Measurements from ENCODE around the gene GNA14.
A peak's percentile ranks its signal among the peaks of the same experiment; 100 is the strongest.
"Not testable (repeated sequence)": the region's sequence is repeated elsewhere in the genome, so short reads cannot be mapped to it uniquely, and the experiment has no call there.

GNA14 gene

DNA sequence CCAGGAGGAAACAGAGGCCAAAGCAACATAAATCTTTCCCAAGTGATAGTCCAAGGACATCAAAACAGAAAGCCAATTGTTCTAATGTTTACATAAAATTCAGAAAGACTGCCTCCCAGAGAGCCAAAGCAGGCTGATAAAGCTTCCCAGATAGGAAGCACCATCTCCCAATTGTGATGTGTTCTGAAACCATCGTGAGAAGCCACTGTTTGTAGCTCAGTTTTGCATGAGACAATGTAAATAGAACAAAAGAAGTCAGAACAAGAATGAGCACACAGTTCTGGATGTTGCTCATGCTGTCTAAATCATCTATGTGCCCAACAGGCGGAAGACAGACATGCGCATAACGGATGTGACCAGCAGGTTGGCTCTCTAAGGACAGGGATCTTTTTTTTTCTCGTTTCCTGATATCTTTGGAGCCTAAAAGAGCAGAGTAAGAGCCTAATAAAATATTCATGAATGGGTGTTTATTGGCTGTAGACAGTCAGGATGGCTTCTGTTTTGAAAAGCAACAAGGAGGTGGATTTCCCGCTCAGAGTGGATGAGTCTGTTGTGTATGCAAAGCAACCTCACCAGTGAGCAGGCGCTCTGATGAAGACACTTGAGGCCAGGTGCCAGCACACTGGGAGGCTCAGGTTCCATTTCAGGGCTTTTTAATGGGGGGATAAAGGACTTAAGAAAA lies 113.6 kb downstream of the GNA14 start:
- no peak for DNase-seq (ENCODE audit: low read depth)

DNA sequence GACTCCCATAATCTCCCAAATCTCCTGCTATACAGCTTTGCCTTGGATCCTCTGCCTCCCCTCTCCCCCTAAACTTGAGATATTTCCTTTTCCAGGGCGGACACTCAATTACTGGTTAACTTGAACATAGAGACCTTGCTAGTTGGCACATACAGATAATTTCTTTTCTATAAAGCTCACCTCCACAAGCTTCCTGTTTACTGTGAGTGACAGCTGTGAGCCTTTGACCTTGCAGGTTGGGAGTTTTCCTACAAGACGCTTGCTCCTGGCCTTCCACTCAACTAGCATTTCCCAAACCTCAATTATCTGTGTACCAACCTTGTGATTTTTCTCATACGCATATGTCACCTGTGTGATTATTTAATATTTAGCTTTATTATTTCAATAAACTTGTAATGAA lies 114.5 kb downstream of the GNA14 start:
- DNase-seq (ENCODE audit: low read depth), result no peak

GRCh38 chr9:77532607-77533006 lies 115.5 kb downstream of the GNA14 start:
- DNase-seq (ENCODE audit: low read depth), result no peak

- no peak for DNase-seq (ENCODE audit: low read depth)
Observed at GRCh38 chr9:77531400-77531799, 116.7 kb downstream of the GNA14 start.

DNA sequence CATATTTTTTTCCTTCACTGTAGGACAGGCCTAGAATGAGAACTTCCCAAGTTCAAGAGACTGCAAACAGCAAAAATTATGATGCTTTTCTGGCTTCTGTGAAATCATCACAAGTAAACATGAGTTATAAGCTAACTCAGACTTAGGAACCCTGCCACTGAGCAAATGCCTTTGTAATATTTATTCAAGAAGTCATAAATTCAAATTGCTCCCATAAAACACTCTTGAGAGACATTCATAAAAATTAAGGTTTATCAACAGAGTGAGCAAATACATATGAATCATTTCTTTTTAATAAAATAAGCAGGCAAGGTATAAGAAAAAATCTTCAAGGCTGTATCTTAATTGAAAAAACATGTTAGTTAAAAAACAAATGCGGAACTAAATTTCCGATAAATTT lies 124.2 kb downstream of the GNA14 start:
- peak; percentile 44 for DNase-seq (ENCODE audit: low read depth)

DNA sequence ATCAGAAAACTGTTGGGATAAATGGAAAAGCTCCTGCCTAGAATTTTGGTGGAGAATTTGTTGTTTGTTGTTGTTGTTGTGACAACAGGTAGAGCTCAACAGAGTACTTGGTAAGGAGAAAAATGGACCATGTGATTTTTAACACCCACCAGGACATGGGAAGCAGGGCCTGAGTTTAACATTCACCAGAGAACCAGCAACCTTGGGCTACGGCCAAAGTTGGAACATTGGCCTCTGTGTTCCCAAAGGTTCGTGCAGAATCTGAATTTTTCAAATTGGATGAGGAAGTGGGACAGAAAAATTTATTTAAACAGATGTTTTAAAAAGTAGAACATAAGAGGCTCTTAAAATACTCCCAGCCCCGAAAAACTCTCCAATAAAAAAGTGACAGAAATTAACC lies 127.0 kb downstream of the GNA14 start:
- DNase-seq (ENCODE audit: low read depth), result no peak

- no peak for DNase-seq (ENCODE audit: low read depth)
Observed at GRCh38 chr9:77518688-77519087, 129.4 kb downstream of the GNA14 start.

GRCh38 chr9:77516781-77517180 lies 131.3 kb downstream of the GNA14 start:
- no peak for DNase-seq (ENCODE audit: low read depth)

DNA sequence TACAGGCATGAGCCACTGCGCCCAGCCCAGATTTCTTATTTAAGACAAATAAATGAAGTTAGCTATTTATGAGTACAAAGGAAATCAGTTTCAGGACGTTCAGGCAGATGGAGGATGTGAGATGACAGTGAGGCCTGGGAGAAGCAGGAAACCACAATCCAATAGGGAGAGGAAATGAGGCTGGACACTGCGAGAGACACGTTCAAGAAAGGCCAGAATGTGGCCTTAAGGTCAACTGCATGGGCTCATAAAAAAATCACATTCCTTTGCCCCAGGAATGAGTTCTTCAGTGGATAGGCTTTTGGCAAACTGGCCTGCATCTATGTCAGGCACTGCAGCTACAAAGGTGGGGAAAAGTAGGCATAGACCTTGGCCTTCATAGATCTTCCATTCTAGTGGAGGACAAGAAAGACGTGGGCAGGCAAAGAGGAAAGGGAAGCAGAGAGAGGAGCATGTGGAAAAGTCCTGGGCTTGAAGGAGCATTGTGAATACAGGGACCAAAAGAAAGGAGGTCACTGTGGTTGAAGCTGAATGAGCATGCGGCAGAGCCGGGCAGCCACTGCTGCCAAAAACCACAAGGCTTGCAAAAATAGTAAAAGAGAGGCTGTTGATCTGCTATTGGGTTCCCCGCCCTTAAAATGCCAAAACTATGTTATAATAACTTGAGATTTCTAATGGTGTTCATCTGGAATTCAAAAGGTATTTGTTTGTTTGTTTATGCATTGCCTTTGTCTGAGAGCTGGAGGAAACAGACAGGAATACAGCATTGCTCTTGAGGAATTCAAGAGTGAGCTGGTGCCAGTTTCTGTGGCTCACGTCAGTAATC lies 133.0 kb downstream of the GNA14 start:
- DNase-seq (ENCODE audit: low read depth), result peak; percentile 81

DNA sequence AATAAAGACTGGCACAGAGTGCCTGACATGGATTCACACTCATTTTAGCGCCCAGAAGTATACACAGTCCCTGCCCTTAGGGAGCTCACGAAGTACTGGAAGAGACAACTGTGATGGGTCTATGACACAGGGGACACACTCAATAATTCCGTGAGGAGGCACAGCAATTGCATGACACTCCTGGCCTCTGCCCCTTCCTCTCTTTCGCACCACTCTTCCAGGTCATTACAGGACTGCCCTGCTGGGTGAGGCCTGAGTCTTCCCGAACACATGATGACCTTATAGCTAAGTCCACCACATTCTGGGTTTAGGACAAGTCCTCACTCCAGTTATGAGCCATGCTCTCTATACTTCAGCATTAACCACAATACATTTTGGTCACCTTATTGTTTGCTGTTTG lies 134.7 kb downstream of the GNA14 start:
- DNase-seq (ENCODE audit: low read depth), result no peak

GRCh38 chr9:77512876-77513275 lies 135.2 kb downstream of the GNA14 start:
- DNase-seq (ENCODE audit: low read depth), result no peak

GRCh38 chr9:77511525-77511924 lies 136.6 kb downstream of the GNA14 start:
- no peak for DNase-seq (ENCODE audit: low read depth)

DNA sequence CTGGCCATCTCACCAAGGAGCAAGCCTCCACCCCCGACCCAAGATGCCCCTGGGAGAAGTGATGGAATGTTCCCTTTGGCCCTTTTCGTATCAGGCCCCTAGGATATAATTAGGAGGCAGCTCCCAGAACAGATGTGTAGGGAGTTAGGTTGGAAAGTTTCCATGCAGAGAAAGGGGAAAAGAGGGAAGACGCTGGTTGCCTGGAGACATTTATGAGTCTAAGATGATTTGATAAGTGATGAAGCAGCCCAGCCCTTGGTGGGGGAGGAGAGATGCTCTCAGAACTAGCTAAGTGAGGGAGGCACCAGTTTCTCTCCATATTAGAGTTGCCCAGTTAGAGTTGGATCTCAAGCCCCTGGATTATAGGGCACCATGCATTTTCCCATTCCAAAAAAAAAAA lies 137.5 kb downstream of the GNA14 start:
- DNase-seq (ENCODE audit: low read depth), result no peak

DNA sequence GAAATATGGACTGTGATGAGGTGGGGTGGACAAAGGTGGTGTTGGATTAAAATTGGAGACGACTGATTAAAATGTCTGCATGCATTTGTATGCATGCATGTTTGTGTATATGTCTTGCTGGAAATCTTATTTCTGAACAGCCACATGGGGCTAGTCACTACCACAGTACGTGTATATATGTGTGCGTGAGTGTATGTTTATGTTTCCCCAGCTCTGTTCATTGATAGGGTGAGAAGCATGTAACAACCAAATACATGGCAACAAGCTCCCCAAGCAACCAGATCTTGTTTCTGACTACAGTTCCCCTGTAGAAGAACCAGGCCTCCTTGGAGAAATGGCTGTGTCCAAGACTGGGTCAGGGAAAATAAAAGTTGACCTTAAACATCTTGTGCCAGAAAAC lies 139.7 kb downstream of the GNA14 start:
- DNase-seq (ENCODE audit: low read depth), result no peak

- peak; percentile 27 for DNase-seq (ENCODE audit: low read depth)
Observed at GRCh38 chr9:77507212-77507961, 140.7 kb downstream of the GNA14 start.

GRCh38 chr9:77505232-77505631 lies 142.9 kb downstream of the GNA14 start:
- DNase-seq (ENCODE audit: low read depth), result no peak

DNA sequence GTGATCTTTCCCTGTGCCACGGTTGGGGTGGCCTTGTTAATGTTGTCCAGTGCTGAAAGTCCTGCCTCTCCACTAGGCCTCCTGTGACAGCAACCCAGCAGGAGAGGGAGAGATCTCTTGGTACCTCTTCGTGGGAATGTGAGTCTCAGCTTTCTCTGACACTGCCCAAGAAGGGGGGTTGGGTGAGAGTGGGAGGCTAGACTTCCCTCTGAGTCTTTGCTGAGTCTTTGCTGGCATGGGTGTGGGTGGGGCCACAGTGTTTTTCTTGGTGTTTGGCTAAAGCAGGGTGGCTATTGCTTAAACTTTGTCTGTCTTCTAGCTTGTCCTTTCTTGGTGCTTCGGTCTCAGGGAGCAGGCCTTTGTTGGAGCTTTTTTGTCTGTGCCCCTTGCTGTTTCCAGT lies 145.6 kb downstream of the GNA14 start:
- peak; percentile 34 for DNase-seq (ENCODE audit: low read depth)

- DNase-seq (ENCODE audit: low read depth), result no peak
Observed at GRCh38 chr9:77498891-77499290, 149.2 kb downstream of the GNA14 start.

GRCh38 chr9:77497322-77498198 lies 150.6 kb downstream of the GNA14 start:
- no peak for DNase-seq (ENCODE audit: low read depth)

DNA sequence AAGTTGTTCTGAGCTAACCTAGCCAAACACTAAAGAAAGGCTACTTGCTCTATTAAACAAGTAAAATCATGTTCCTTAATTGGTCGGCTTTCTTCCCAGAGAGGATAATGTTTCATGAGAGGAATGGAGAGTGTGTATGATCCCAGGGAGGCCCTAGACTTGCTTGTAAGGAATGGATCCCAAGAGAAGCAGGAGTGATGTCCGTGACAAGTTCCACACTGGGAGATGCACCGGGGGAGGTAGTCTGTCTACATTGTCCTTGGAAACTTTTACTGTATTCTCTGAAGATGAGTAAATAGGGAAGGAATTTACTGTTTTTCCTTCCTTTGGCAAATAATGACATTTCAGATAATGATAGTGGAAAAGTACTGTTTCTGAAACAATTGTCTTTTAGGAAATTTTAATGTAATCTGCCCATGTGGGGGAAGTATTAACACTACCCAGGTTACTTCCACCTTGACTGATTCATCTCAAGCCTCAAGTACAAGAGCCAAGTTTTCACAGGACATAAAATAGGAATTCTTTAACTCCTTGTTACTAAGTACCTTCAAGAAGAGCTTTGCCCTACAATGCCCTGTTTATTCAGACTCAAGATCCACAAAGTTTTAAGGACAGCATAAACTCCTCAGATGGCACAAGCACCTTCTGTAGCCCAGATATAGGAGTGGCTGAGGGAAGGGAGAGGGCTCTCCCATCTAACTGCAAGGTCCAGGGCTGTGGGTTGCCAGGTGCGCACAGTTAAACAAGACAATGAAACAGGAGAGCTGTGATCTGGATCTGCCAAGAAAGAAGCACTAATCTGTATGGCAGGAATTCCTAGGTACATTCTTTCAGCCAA lies 152.1 kb downstream of the GNA14 start:
- peak; percentile 78 for DNase-seq (ENCODE audit: low read depth)

- DNase-seq (ENCODE audit: low read depth), result not testable (repeated sequence)
Observed at GRCh38 chr9:77490279-77490678, 157.8 kb downstream of the GNA14 start.
